Measurements from ENCODE around the gene ELL. TPM values are rescaled to one million over a fixed set of nuclear protein-coding genes. Genes with fewer than 3 reads are reported as not detected.
A peak's percentile ranks its signal among the peaks of the same experiment; 100 is the strongest.

Gene ELL
- total and polyA plus RNA-seq, 9 of the 15 experiments (the other 6 are each of a cell fraction or from before 2014, with no cell fraction given), result 0.24 to 22.5 (median 4.1) TPM

- 0 out of 4 replicates have a peak, but pooled peaks of 1 of the 2 experiments have one; percentile 20 for TF ChIP-seq ZMIZ1 (IDR thresholded peaks at IDR 0.05; ENCODE audit: low read depth in 2 of 2, low read length in 2 of 2)
- peak; percentile 89; the same call in 1 of the 2 replicates for TF ChIP-seq PREB (CRISPR knock-in tag; IDR thresholded peaks at IDR 0.05)
- TF ChIP-seq, protein P1, sequence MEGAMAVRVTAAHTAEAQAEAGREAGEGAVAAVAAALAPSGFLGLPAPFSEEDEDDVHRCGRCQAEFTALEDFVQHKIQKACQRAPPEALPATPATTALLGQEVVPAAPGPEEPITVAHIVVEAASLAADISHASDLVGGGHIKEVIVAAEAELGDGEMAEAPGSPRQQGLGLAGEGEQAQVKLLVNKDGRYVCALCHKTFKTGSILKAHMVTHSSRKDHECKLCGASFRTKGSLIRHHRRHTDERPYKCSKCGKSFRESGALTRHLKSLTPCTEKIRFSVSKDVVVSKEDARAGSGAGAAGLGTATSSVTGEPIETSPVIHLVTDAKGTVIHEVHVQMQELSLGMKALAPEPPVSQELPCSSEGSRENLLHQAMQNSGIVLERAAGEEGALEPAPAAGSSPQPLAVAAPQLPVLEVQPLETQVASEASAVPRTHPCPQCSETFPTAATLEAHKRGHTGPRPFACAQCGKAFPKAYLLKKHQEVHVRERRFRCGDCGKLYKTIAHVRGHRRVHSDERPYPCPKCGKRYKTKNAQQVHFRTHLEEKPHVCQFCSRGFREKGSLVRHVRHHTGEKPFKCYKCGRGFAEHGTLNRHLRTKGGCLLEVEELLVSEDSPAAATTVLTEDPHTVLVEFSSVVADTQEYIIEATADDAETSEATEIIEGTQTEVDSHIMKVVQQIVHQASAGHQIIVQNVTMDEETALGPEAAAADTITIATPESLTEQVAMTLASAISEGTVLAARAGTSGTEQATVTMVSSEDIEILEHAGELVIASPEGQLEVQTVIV (CRISPR knock-in tag; IDR thresholded peaks at IDR 0.05; ENCODE audit: borderline replicate concordance), result no peak
- no peak for TF ChIP-seq ZNF77 (CRISPR knock-in tag; IDR thresholded peaks at IDR 0.05)
- 0 out of 2 replicates have a peak, but pooled peaks have one; percentile 2 for TF ChIP-seq ZBTB49 (CRISPR knock-in tag; IDR thresholded peaks at IDR 0.05; ENCODE audit: borderline replicate concordance)
- TF ChIP-seq STAT5A (IDR thresholded peaks at IDR 0.05; ENCODE audit: borderline replicate concordance, low read length), result no peak
- TF ChIP-seq GABPB2 (CRISPR knock-in tag; conservative IDR thresholded peaks at IDR 0.05), result no peak
- TF ChIP-seq CEBPG (CRISPR knock-in tag; IDR thresholded peaks at IDR 0.05), result no peak
- no peak for TF ChIP-seq CEBPG (tag; conservative IDR thresholded peaks at IDR 0.05 in 1 of 2, IDR thresholded peaks at IDR 0.05 in 1 of 2)
- no peak for TF ChIP-seq SNIP1 (IDR thresholded peaks at IDR 0.05; ENCODE audit: low read depth)
- TF ChIP-seq KDM1A (IDR thresholded peaks at IDR 0.05), result no peak
- TF ChIP-seq POLR3G (IDR thresholded peaks at IDR 0.05; ENCODE audit: extremely low read depth, insufficient read length, insufficient replicate concordance), result no peak
- TF ChIP-seq CLOCK (CRISPR knock-in tag; IDR thresholded peaks at IDR 0.05; ENCODE audit: borderline replicate concordance), result no peak
- TF ChIP-seq NFIC (IDR thresholded peaks at IDR 0.05), result no peak
- no peak for TF ChIP-seq U2AF2 (optimal IDR thresholded peaks at IDR 0.05; ENCODE audit: low read depth, low read length)
- TF ChIP-seq BCL6 (CRISPR knock-in tag; IDR thresholded peaks at IDR 0.05), result no peak
These were observed 105.1 kb downstream of the ELL start (continued) for GRCh38 chr19:18416778-18417249.
